D721Med (cell line): ENCODE data around the gene INPP4B.

Experiments used
- DNase-seq: peaks from one replicate; pipeline ENCODE4 v3.0.0; 2011; ENCODE audit warnings: low spot score; ENCODE audit not compliant: insufficient read length
- FAIRE-seq: peaks from 2 replicates; lab custom pipeline; 2011; peaks lifted over from hg19 to GRCh38; lab: Jason Lieb, UNC
- CTCF ChIP-seq: IDR thresholded peaks from 2 replicates; pipeline ENCODE4 v1.5.1; 2012; ENCODE audit warnings: mild to moderate bottlenecking, control low read depth; ENCODE audit not compliant: insufficient read depth; ENCODE audit errors: missing control alignments

The INPP4B gene

GRCh38 chr4:142447009-142447408 lies 399.1 kb downstream of the INPP4B start:
- FAIRE-seq, result no peak
- DNase-seq, result no peak
- TF ChIP-seq CTCF, result no peak

GRCh38 chr4:142443469-142443868 lies 402.6 kb downstream of the INPP4B start:
- no peak for TF ChIP-seq CTCF
- DNase-seq (no peak), FAIRE-seq (no peak)

GRCh38 chr4:142440093-142440492 lies 406.0 kb downstream of the INPP4B start:
- no peak for FAIRE-seq
- DNase-seq, result no peak
- no peak for TF ChIP-seq CTCF

- no peak for FAIRE-seq
- no peak for DNase-seq
- no peak for TF ChIP-seq CTCF
Observed at GRCh38 chr4:142435599-142436235, 410.4 kb downstream of the INPP4B start.

GRCh38 chr4:142434519-142435224 lies 411.4 kb downstream of the INPP4B start:
- TF ChIP-seq CTCF, result no peak
- no peak for DNase-seq
- FAIRE-seq, result no peak

GRCh38 chr4:142428715-142429114 lies 417.4 kb downstream of the INPP4B start:
- FAIRE-seq (no peak), DNase-seq (no peak)
- no peak for TF ChIP-seq CTCF

- DNase-seq (no peak), FAIRE-seq (no peak)
- no peak for TF ChIP-seq CTCF
Observed at GRCh38 chr4:142427456-142427855, 418.6 kb downstream of the INPP4B start.
